Liver (tissue), 4 donors: ENCODE results near the gene SPAG9. TPM values are rescaled to one million over a fixed set of nuclear protein-coding genes. Genes with fewer than 3 reads are reported as not detected.

ENCODE experiments used
- polyA plus RNA-seq, 2 donors: library from polyadenylated mRNA; stranded (reverse) in 1 of 2; unstranded in 1 of 2; fragments of 200-250 nt in 1 of 2; fragments of >200 nt in 1 of 2; fragmentation: Nextera tagmentation in 1 of 2; extraction: Ambion mirVana in 1 of 2; gene quantifications; one replicate each; pipeline versions ENCODE4 v1.2.1 to v1.2.3, GENCODE V29; 2013 to 2015
- total RNA-seq, 2 donors: library from RNA; depleted of rRNA; stranded (reverse); fragments of >200 nt; gene quantifications; one replicate each; pipeline ENCODE4 v1.2.3, GENCODE V29; 2014
- donor health status: healthy.
- donor health status: healthy.
- donor health status: healthy.

Gene SPAG9
- total and polyA plus RNA-seq, 4 donors: 12.0 to 94.0 (median 18.4) TPM

Other genes starting within 250 kb of the SPAG9 start
- gene NME1, start 32.7 kb upstream of the SPAG9 start, total RNA-seq: 10 to 100 TPM; 26.7 to 30.9 TPM
- gene NME1, start 32.7 kb upstream of the SPAG9 start, polyA plus RNA-seq: 10 to 100 TPM; 83.8 to 97.3 TPM
- 100 to 1,000 TPM; 170 to 182 TPM for gene NME2, start 45.5 kb upstream of the SPAG9 start, total RNA-seq
- gene NME2, start 45.5 kb upstream of the SPAG9 start, polyA plus RNA-seq: 100 to 1,000 TPM; 202 to 310 TPM
- 10 to 100 TPM; 12.8 to 14.2 TPM for gene MBTD1, start 139.2 kb upstream of the SPAG9 start, total RNA-seq
- gene MBTD1, start 139.2 kb upstream of the SPAG9 start, polyA plus RNA-seq: 1 to 10 TPM; 2.4 to 2.9 TPM
- 10 to 100 TPM; 15.7 to 17.4 TPM for gene UTP18, start 139.7 kb upstream of the SPAG9 start, total RNA-seq
- 10 to 100 TPM; 12.4 to 12.6 TPM for gene UTP18, start 139.7 kb upstream of the SPAG9 start, polyA plus RNA-seq